Liver (tissue), 9 donors: ENCODE data around the gene GRK3. TPM values are rescaled to one million over a fixed set of nuclear protein-coding genes. Genes with fewer than 3 reads are reported as not detected.

Experiments
- DNase-seq: peaks from one replicate; pipeline ENCODE4 v3.0.0-alpha.2; 2017; ENCODE audit warnings: low spot score
- H3K27ac ChIP-seq, 2 donors: one replicate each; pipeline ENCODE4 v1.7.0; 2013; ENCODE audit warnings: inconsistent platforms in 2 of 2, low read length in 2 of 2, control low read depth in 1 of 2, low read depth in 1 of 2, mild to moderate bottlenecking in 1 of 2
- H3K27me3 ChIP-seq, 4 donors: one replicate each; pipeline versions ENCODE4 v1.6.1 to v1.7.0; 2013; ENCODE audit warnings: low read length in 3 of 4, inconsistent platforms in 1 of 4, mild to moderate bottlenecking in 1 of 4, moderate library complexity in 1 of 4; ENCODE audit not compliant: control insufficient read depth in 4 of 4, insufficient read depth in 4 of 4
- H3K36me3 ChIP-seq, 4 donors: one replicate each; pipeline versions ENCODE4 v1.6.1 to v1.7.0; 2013; ENCODE audit warnings: low read length in 3 of 4, mild to moderate bottlenecking in 3 of 4, low read depth in 1 of 4, moderate library complexity in 1 of 4; ENCODE audit not compliant: control insufficient read depth in 4 of 4, insufficient read depth in 3 of 4
- H3K4me1 ChIP-seq, 4 donors: one replicate each; pipeline versions ENCODE4 v1.6.1 to v1.7.0; 2013; ENCODE audit warnings: low read length in 3 of 4, mild to moderate bottlenecking in 3 of 4, moderate library complexity in 1 of 4; ENCODE audit not compliant: control insufficient read depth in 4 of 4, insufficient read depth in 4 of 4
- H3K4me3 ChIP-seq, 3 donors: one replicate each; pipeline versions ENCODE4 v1.6.1 to v1.7.0; 2013; ENCODE audit warnings: low read length in 3 of 3, control low read depth in 1 of 3, low read depth in 1 of 3, mild to moderate bottlenecking in 1 of 3
- H3K9ac ChIP-seq, 2 donors: one replicate each; pipeline ENCODE4 v1.7.0; 2013; ENCODE audit warnings: low read length in 2 of 2, mild to moderate bottlenecking in 2 of 2, moderate library complexity in 2 of 2, control low read depth in 1 of 2, low read depth in 1 of 2
- H3K9me3 ChIP-seq, 4 donors: one replicate each; pipeline versions ENCODE4 v1.6.1 to v1.7.0; 2013; ENCODE audit warnings: low read length in 3 of 4; ENCODE audit not compliant: control insufficient read depth in 4 of 4
- EGR1 ChIP-seq, 2 donors: IDR thresholded peaks; 2 replicates each; pipeline ENCODE4 v1.6.1; 2016 to 2018; ENCODE audit warnings: antibody characterized with exemption in 2 of 2, low read depth in 2 of 2
- FOXA1 ChIP-seq: IDR thresholded peaks from 2 replicates; pipeline ENCODE4 v1.6.1; 2016; ENCODE audit warnings: antibody characterized with exemption
- FOXA2 ChIP-seq: IDR thresholded peaks from 2 replicates; pipeline ENCODE4 v1.6.1; 2016; ENCODE audit warnings: antibody characterized with exemption
- GABPA ChIP-seq, 2 donors: IDR thresholded peaks in 1 of 2; conservative IDR thresholded peaks in 1 of 2; 2 replicates each; pipeline ENCODE4 v1.6.1; 2016; ENCODE audit warnings: antibody characterized with exemption in 2 of 2, mild to moderate bottlenecking in 1 of 2, moderate library complexity in 1 of 2
- HNF4A ChIP-seq, 2 donors: conservative IDR thresholded peaks; 2 replicates each; pipeline ENCODE4 v1.6.1; 2016; ENCODE audit warnings: antibody characterized with exemption in 2 of 2, mild to moderate bottlenecking in 2 of 2
- HNF4G ChIP-seq: IDR thresholded peaks from 2 replicates; pipeline ENCODE4 v1.6.1; 2016; ENCODE audit warnings: antibody characterized with exemption
- JUND ChIP-seq, 2 donors: IDR thresholded peaks; 2 replicates each; pipeline ENCODE4 v1.6.1; 2016; ENCODE audit warnings: antibody characterized with exemption in 2 of 2
- MAX ChIP-seq: IDR thresholded peaks from 2 replicates; pipeline ENCODE4 v1.6.1; 2016; ENCODE audit warnings: antibody characterized with exemption
- NR2F2 ChIP-seq: IDR thresholded peaks from 2 replicates; pipeline ENCODE4 v1.6.1; 2016; ENCODE audit warnings: antibody characterized with exemption
- RAD21 ChIP-seq, 2 donors: IDR thresholded peaks; 2 replicates each; pipeline ENCODE4 v1.6.1; 2016; ENCODE audit warnings: antibody characterized with exemption in 2 of 2, mild to moderate bottlenecking in 2 of 2
- REST ChIP-seq: IDR thresholded peaks from 2 replicates; pipeline ENCODE4 v1.6.1; 2016; ENCODE audit warnings: antibody characterized with exemption, mild to moderate bottlenecking
- RXRA ChIP-seq, 2 donors: IDR thresholded peaks; 2 replicates each; pipeline ENCODE4 v1.6.1; 2017 to 2018; ENCODE audit warnings: antibody characterized with exemption in 2 of 2, mild to moderate bottlenecking in 1 of 2
- SP1 ChIP-seq: IDR thresholded peaks from 2 replicates; pipeline ENCODE4 v1.6.1; 2018; ENCODE audit warnings: antibody characterized with exemption, mild to moderate bottlenecking
- TAF1 ChIP-seq: conservative IDR thresholded peaks from 2 replicates; pipeline ENCODE4 v1.6.1; 2016; ENCODE audit warnings: antibody characterized with exemption, mild to moderate bottlenecking
- YY1 ChIP-seq: IDR thresholded peaks from 2 replicates; pipeline ENCODE4 v1.6.1; 2016; ENCODE audit warnings: antibody characterized with exemption, mild to moderate bottlenecking
- ZBTB33 ChIP-seq: IDR thresholded peaks from 2 replicates; pipeline ENCODE4 v1.6.1; 2016; ENCODE audit warnings: antibody characterized with exemption
- WGBS: extraction: QIAGEN DNeasy Blood & Tissue Kit; methylation state at CpG from one replicate; pipeline ENCODE4 v1.1.7; 2013; 5-methylcytosine and 5-hydroxymethylcytosine counted together
- polyA plus RNA-seq, 2 donors: library from polyadenylated mRNA; stranded (reverse) in 1 of 2; unstranded in 1 of 2; fragments of 200-250 nt in 1 of 2; fragments of >200 nt in 1 of 2; fragmentation: Nextera tagmentation in 1 of 2; extraction: Ambion mirVana in 1 of 2; gene quantifications; one replicate each; pipeline versions ENCODE4 v1.2.1 to v1.2.3, GENCODE V29; 2013 to 2015
- total RNA-seq, 2 donors: library from RNA; depleted of rRNA; stranded (reverse); fragments of >200 nt; gene quantifications; one replicate each; pipeline ENCODE4 v1.2.3, GENCODE V29; 2014
- TF ChIP-seq, protein P1 (sequence below): IDR thresholded peaks from 2 replicates; pipeline ENCODE4 v1.6.1; 2016; ENCODE audit warnings: antibody characterized with exemption
- TF ChIP-seq, protein P2 (sequence below): fragments of 150-350 bp; IDR thresholded peaks from 2 replicates; pipeline ENCODE4 v1.5.1; 2017; ENCODE audit warnings: improper control_type of control experiment, low read depth, low read length; ENCODE audit not compliant: missing input control
- donor health status: healthy.
- donor health status: healthy.
- donor health status: healthy.
- donor health status: healthy.
- donor health status: healthy.

The GRK3 gene
- total and polyA plus RNA-seq, 4 donors = 0.79 to 6.5 (median 2.4) TPM

DNA sequence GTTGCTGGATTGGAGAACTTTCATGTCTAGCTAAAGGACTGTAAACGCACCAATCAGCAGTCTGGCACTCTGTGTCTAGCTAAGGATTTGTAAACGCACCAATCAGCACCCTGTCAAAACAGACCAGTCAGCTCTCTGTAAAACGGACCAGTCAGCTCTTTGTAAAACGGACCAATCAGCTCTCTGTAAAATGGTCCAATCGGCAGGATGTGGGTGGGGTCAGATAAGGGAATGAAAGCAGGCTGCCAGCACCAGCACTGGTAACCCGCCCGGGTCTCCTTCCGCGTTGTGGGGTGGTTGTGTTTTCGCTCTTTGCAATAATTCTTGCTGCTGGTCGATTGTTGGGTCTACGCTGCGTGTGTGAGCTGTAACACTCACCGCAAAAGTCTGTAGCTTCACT lies 188.8 kb downstream of the GRK3 start:
- Histone ChIP-seq H3K27me3 (no peaks in the 10 kb centered on the region), H3K36me3 (no peaks in the 10 kb centered on the region), H3K9me3 (no peaks in the 10 kb centered on the region), H3K4me1 (peaks cover 0 to 3% (median 0%) of the 10 kb centered on the region in 4 donors), H3K4me3 (no peak overlapping the region), H3K9ac (no peak overlapping the region), H3K27ac (no peak overlapping the region)
- WGBS = 90% methylated on average over 14 of the region's 14 CpGs
- no peak for DNase-seq
- TF ChIP-seq ZBTB33 = no peak
- no peak for TF ChIP-seq YY1
- TF ChIP-seq, protein P1, sequence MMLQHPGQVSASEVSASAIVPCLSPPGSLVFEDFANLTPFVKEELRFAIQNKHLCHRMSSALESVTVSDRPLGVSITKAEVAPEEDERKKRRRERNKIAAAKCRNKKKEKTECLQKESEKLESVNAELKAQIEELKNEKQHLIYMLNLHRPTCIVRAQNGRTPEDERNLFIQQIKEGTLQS = no peak
- no peak for TF ChIP-seq FOXA1
- TF ChIP-seq HNF4A (conservative IDR thresholded peaks at IDR 0.05) = no peak
- TF ChIP-seq FOXA2 = no peak
- no peak for TF ChIP-seq REST
- TF ChIP-seq RAD21 (IDR thresholded peaks at IDR 0.05) = no peak
- no peak for TF ChIP-seq SP1
- no peak for TF ChIP-seq JUND (IDR thresholded peaks at IDR 0.05)
- TF ChIP-seq MAX = no peak
- TF ChIP-seq NR2F2 = no peak
- no peak for TF ChIP-seq TAF1
- no peak for TF ChIP-seq RXRA (IDR thresholded peaks at IDR 0.05)
- no peak for TF ChIP-seq EGR1 (IDR thresholded peaks at IDR 0.05; ENCODE audit: low read depth in 2 of 2)
- TF ChIP-seq, protein P2, sequence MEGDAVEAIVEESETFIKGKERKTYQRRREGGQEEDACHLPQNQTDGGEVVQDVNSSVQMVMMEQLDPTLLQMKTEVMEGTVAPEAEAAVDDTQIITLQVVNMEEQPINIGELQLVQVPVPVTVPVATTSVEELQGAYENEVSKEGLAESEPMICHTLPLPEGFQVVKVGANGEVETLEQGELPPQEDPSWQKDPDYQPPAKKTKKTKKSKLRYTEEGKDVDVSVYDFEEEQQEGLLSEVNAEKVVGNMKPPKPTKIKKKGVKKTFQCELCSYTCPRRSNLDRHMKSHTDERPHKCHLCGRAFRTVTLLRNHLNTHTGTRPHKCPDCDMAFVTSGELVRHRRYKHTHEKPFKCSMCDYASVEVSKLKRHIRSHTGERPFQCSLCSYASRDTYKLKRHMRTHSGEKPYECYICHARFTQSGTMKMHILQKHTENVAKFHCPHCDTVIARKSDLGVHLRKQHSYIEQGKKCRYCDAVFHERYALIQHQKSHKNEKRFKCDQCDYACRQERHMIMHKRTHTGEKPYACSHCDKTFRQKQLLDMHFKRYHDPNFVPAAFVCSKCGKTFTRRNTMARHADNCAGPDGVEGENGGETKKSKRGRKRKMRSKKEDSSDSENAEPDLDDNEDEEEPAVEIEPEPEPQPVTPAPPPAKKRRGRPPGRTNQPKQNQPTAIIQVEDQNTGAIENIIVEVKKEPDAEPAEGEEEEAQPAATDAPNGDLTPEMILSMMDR = no peak
- TF ChIP-seq GABPA (IDR thresholded peaks at IDR 0.05 in 1 of 2, conservative IDR thresholded peaks at IDR 0.05 in 1 of 2) = no peak
- no peak for TF ChIP-seq HNF4G
